H9 (cell line): Measurements from ENCODE around the gene STX8. TPM values are rescaled to one million over a fixed set of nuclear protein-coding genes. Genes with fewer than 3 reads are reported as not detected.

ENCODE experiments used
- DNase-seq: peaks from one replicate; pipeline ENCODE4 v3.0.0-alpha.2; 2017
- H2AFZ ChIP-seq: one replicate; pipeline ENCODE4 v1.6.1; 2013; ENCODE audit warnings: mild to moderate bottlenecking, low read length, control low read depth, moderate library complexity
- H2AK5ac ChIP-seq: 2 replicates; pipeline ENCODE4 v1.6.1; 2013; ENCODE audit warnings: low read length, control low read depth, mixed read lengths; ENCODE audit not compliant: insufficient read length
- H2BK120ac ChIP-seq: one replicate; pipeline ENCODE4 v1.6.1; 2013; ENCODE audit warnings: low read depth, mild to moderate bottlenecking, low read length, control low read depth, inconsistent platforms; ENCODE audit not compliant: poor library complexity, severe bottlenecking
- H2BK12ac ChIP-seq: 2 replicates; pipeline ENCODE4 v1.6.1; 2013; ENCODE audit warnings: low read length, control low read depth, mixed read lengths, low read depth; ENCODE audit not compliant: insufficient read length
- H2BK15ac ChIP-seq: 2 replicates; pipeline ENCODE4 v1.6.1; 2013; ENCODE audit warnings: low read depth, low read length, control low read depth
- H2BK20ac ChIP-seq: one replicate; pipeline ENCODE4 v1.6.1; 2013; ENCODE audit warnings: low read depth, mild to moderate bottlenecking, low read length, control low read depth, inconsistent platforms; ENCODE audit not compliant: poor library complexity, severe bottlenecking
- H2BK5ac ChIP-seq: 2 replicates; pipeline ENCODE4 v1.6.1; 2013; ENCODE audit warnings: low read length, control low read depth, mixed read lengths; ENCODE audit not compliant: insufficient read length
- H3K14ac ChIP-seq: 2 replicates; pipeline ENCODE4 v1.6.1; 2013; ENCODE audit warnings: low read length, control low read depth; ENCODE audit not compliant: insufficient read depth
- H3K18ac ChIP-seq: 2 replicates; pipeline ENCODE4 v1.6.1; 2013; ENCODE audit warnings: low read depth, mild to moderate bottlenecking, mixed read lengths, low read length, control low read depth; ENCODE audit not compliant: insufficient read length
- H3K23ac ChIP-seq: 2 replicates; pipeline ENCODE4 v1.6.1; 2013; ENCODE audit warnings: low read length, control low read depth, mixed read lengths, low read depth; ENCODE audit not compliant: insufficient read length
- H3K23me2 ChIP-seq: 2 replicates; pipeline ENCODE4 v1.6.1; 2013; ENCODE audit warnings: low read depth, mild to moderate bottlenecking, mixed read lengths, low read length, control low read depth; ENCODE audit not compliant: insufficient read length, poor library complexity, severe bottlenecking
- H3K27ac ChIP-seq: 2 replicates; pipeline ENCODE4 v1.5.1; 2013; ENCODE audit warnings: low read length, control low read depth, mixed read lengths, low read depth; ENCODE audit not compliant: insufficient read length
- H3K27me3 ChIP-seq: 2 replicates; pipeline ENCODE4 v1.6.1; 2013; ENCODE audit warnings: low read length, control low read depth, inconsistent platforms; ENCODE audit not compliant: insufficient read depth
- H3K4ac ChIP-seq: 2 replicates; pipeline ENCODE4 v1.6.1; 2013; ENCODE audit warnings: low read depth, mild to moderate bottlenecking, control low read depth, inconsistent platforms, low read length, moderate library complexity
- H3K4me1 ChIP-seq: 2 replicates; pipeline ENCODE4 v1.6.1; 2013; ENCODE audit warnings: low read length, control low read depth, inconsistent platforms; ENCODE audit not compliant: insufficient read depth
- H3K4me2 ChIP-seq: 2 replicates; pipeline ENCODE4 v1.6.1; 2013; ENCODE audit warnings: low read length, control low read depth, mixed read lengths; ENCODE audit not compliant: insufficient read length, insufficient read depth
- H3K56ac ChIP-seq: 2 replicates; pipeline ENCODE4 v1.6.1; 2013; ENCODE audit warnings: low read depth, mild to moderate bottlenecking, mixed read lengths, low read length, control low read depth; ENCODE audit not compliant: insufficient read length
- H3K79me1 ChIP-seq: 2 replicates; pipeline ENCODE4 v1.6.1; 2013; ENCODE audit warnings: low read depth, mild to moderate bottlenecking, moderate library complexity, low read length, control low read depth, inconsistent platforms; ENCODE audit not compliant: insufficient read depth, poor library complexity, severe bottlenecking
- H3K79me2 ChIP-seq: 2 replicates; pipeline ENCODE4 v1.6.1; 2013; ENCODE audit warnings: low read length, control low read depth, inconsistent platforms; ENCODE audit not compliant: insufficient read depth
- H3K9ac ChIP-seq: 2 replicates; pipeline ENCODE4 v1.6.1; 2013; ENCODE audit warnings: low read length, control low read depth, mixed read lengths; ENCODE audit not compliant: insufficient read length; ENCODE audit errors: extremely low read depth
- H3K9me3 ChIP-seq: one replicate; pipeline ENCODE4 v1.6.1; 2013; ENCODE audit warnings: low read depth, low read length, inconsistent platforms; ENCODE audit not compliant: control insufficient read depth
- H3T11ph ChIP-seq: one replicate; pipeline ENCODE4 v1.6.1; 2013; ENCODE audit warnings: mild to moderate bottlenecking, low read length, control low read depth, inconsistent platforms
- H4K20me1 ChIP-seq: one replicate; pipeline ENCODE4 v1.6.1; 2013; ENCODE audit not compliant: control insufficient read depth, insufficient read length, insufficient read depth
- H4K5ac ChIP-seq: 2 replicates; pipeline ENCODE4 v1.6.1; 2013; ENCODE audit warnings: low read depth, mild to moderate bottlenecking, mixed read lengths, low read length, control low read depth; ENCODE audit not compliant: insufficient read length
- H4K8ac ChIP-seq: replicated peaks from 2 replicates; pipeline ENCODE4 v1.6.1; 2013; ENCODE audit warnings: low read length, control low read depth, mixed read lengths, low read depth; ENCODE audit not compliant: insufficient read length
- H4K91ac ChIP-seq: 2 replicates; pipeline ENCODE4 v1.6.1; 2013; ENCODE audit warnings: low read depth, mild to moderate bottlenecking, moderate library complexity, mixed read lengths, low read length, control low read depth; ENCODE audit not compliant: insufficient read length
- H3K27ac Mint-ChIP-seq, 3 experiments: 2 replicates in 2 of 3; 3 replicates in 1 of 3; pipeline ENCODE4 v1.8.0; 2020 to 2021; ENCODE audit warnings: mixed read lengths in 3 of 3, mild to moderate bottlenecking in 1 of 3, moderate library complexity in 1 of 3
- H3K27me3 Mint-ChIP-seq: 2 replicates; pipeline ENCODE4 v1.8.0; 2021; ENCODE audit warnings: low read depth, mild to moderate bottlenecking, moderate library complexity, mixed read lengths
- H3K36me3 Mint-ChIP-seq, 3 experiments: 2 replicates in 2 of 3; 3 replicates in 1 of 3; pipeline ENCODE4 v1.8.0; 2020 to 2021; ENCODE audit warnings: low read depth in 3 of 3, mixed read lengths in 3 of 3; ENCODE audit not compliant: insufficient read depth in 1 of 3
- H3K4me1 Mint-ChIP-seq, 2 experiments: 2 replicates each; pipeline ENCODE4 v1.8.0; 2020; ENCODE audit warnings: mixed read lengths in 2 of 2
- H3K4me3 Mint-ChIP-seq, 2 experiments: 2 replicates in 1 of 2; 3 replicates in 1 of 2; pipeline ENCODE4 v1.8.0; 2020 to 2021; ENCODE audit warnings: mild to moderate bottlenecking in 2 of 2, mixed read lengths in 2 of 2, moderate library complexity in 1 of 2
- H3K9me3 Mint-ChIP-seq, 2 experiments: 2 replicates in 1 of 2; 3 replicates in 1 of 2; pipeline ENCODE4 v1.8.0; 2020; ENCODE audit warnings: mild to moderate bottlenecking in 2 of 2, mixed read lengths in 2 of 2, moderate library complexity in 1 of 2
- CTCF ChIP-seq: fragments of 200-600 bp; sonication (generic); conservative IDR thresholded peaks from 3 replicates; pipeline ENCODE4 v1.8.0; 2021; ENCODE audit warnings: antibody characterized with exemption, mild to moderate bottlenecking
- WGBS: extraction: QIAGEN DNeasy Blood & Tissue Kit; methylation state at CpG from one replicate; pipeline ENCODE4 v1.1.7; 2013; ENCODE audit warnings: missing lambda C conversion rate, low lambda C conversion rate, mixed read lengths; ENCODE audit not compliant: insufficient read length; ENCODE audit errors: extremely low coverage; 5-methylcytosine and 5-hydroxymethylcytosine counted together
- total RNA-seq: library from RNA; stranded (reverse); gene quantifications from 2 replicates; pipeline ENCODE4 v1.2.1, GENCODE V29; 2021

The STX8 gene
- total RNA-seq, 1 experiment from 2014 or later, result 55.1 TPM

GRCh38 chr17:9247401-9247938 lies 328.1 kb downstream of the STX8 start:
- H2BK20ac ChIP-seq, result no peak overlapping the region
- WGBS, result no CpG with 5 or more reads among the region's 21 CpGs
- H3K79me2 ChIP-seq, result no peaks in the 10 kb centered on the region
- no peak overlapping the region for H2BK15ac ChIP-seq
- no peak overlapping the region for H2BK12ac ChIP-seq
- Mint-ChIP-seq H3K4me1 (peaks cover 19 to 31% of the 10 kb centered on the region in 2 experiments), H3K4me3 (no peak overlapping the region), H3K27me3 (no peaks in the 10 kb centered on the region; the same call in 1 of the 2 replicates), H3K36me3 (no peaks in the 10 kb centered on the region), H3K9me3 (no peaks in the 10 kb centered on the region), H3K27ac (no peak overlapping the region)
- no peak overlapping the region for H4K91ac ChIP-seq
- no peaks in the 10 kb centered on the region for H3K79me1 ChIP-seq
- TF ChIP-seq CTCF, result no peak
- H3K56ac ChIP-seq, result no peak overlapping the region
- no peak overlapping the region for H3K27ac ChIP-seq
- H4K5ac ChIP-seq, result no peak overlapping the region
- no peaks in the 10 kb centered on the region for H3K9me3 ChIP-seq
- H2BK5ac ChIP-seq, result no peak overlapping the region
- no peak overlapping the region; the same call in 1 of the 2 replicates for H3K14ac ChIP-seq
- H2AK5ac ChIP-seq, result no peak overlapping the region
- H3K4me1 ChIP-seq, result no peaks in the 10 kb centered on the region
- no peak overlapping the region for H4K8ac ChIP-seq
- H3K23me2 ChIP-seq, result no peaks in the 10 kb centered on the region
- H2BK120ac ChIP-seq, result no peak overlapping the region
- H3K27me3 ChIP-seq, result no peaks in the 10 kb centered on the region
- DNase-seq, result no peak
- no peak overlapping the region for H2AFZ ChIP-seq
- no peaks in the 10 kb centered on the region for H4K20me1 ChIP-seq
- no peak overlapping the region for H3K23ac ChIP-seq
- no peak overlapping the region for H3T11ph ChIP-seq
- H3K9ac ChIP-seq, result no peak overlapping the region
- H3K18ac ChIP-seq, result no peak overlapping the region
- H3K4me2 ChIP-seq, result no peak overlapping the region
- H3K4ac ChIP-seq, result no peak overlapping the region
